Progenitor cell of endocrine pancreas (in vitro differentiated cells): ENCODE data around the gene ENO3. TPM values are rescaled to one million over a fixed set of nuclear protein-coding genes. Genes with fewer than 3 reads are reported as not detected.

Experiments used
- DNase-seq: peaks from one replicate; pipeline ENCODE4 v3.0.0; 2021; ENCODE audit warnings: low spot score; ENCODE audit not compliant: unreplicated experiment
- H3K27ac Mint-ChIP-seq: 2 replicates; pipeline ENCODE4 v1.8.0; 2021; ENCODE audit warnings: mild to moderate bottlenecking, moderate library complexity, mixed read lengths
- H3K27me3 Mint-ChIP-seq: 2 replicates; pipeline ENCODE4 v1.8.0; 2021; ENCODE audit warnings: mixed read lengths
- H3K36me3 Mint-ChIP-seq: 2 replicates; pipeline ENCODE4 v1.8.0; 2022; ENCODE audit warnings: mixed read lengths; ENCODE audit not compliant: insufficient read depth
- H3K4me1 Mint-ChIP-seq: 2 replicates; pipeline ENCODE4 v1.8.0; 2021; ENCODE audit warnings: low read depth, mixed read lengths
- H3K4me3 Mint-ChIP-seq: 2 replicates; pipeline ENCODE4 v1.8.0; 2021; ENCODE audit warnings: low read depth, mild to moderate bottlenecking, moderate library complexity, mixed read lengths
- H3K9me3 Mint-ChIP-seq: 2 replicates; pipeline ENCODE4 v1.8.0; 2021; ENCODE audit warnings: low read depth, mixed read lengths
- CTCF ChIP-seq: fragments of 200-600 bp; sonication (generic); IDR thresholded peaks from one replicate; pipeline ENCODE4 v1.5.0; 2021; ENCODE audit warnings: antibody characterized with exemption, mild to moderate bottlenecking; ENCODE audit not compliant: unreplicated experiment
- total RNA-seq: library from RNA; stranded (reverse); gene quantifications from 2 replicates; pipeline ENCODE4 v1.2.1, GENCODE V29; 2021

ENO3 gene
- total RNA-seq, 1 donor from 2014 or later, result 25.8 TPM

DNA sequence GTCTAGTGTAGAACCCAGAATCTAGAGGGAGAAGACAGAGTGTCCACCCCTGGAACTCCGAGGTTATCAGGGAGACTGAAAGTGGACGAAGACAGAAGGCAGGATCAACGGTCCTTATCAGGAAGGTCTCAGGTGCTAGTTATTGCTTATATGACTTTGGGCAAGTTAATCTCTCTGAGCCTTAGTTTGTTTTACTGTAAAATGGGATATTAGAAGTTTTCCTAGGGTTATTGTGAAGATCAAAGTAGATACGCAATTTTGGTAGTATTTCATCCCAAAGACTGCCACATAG, 9.7 kb upstream of the ENO3 start:
- Mint-ChIP-seq H3K27ac (peak overlapping the region; percentile 99), H3K4me1 (peaks cover 28% of the 10 kb centered on the region), H3K36me3 (peaks cover 11% of the 10 kb centered on the region), H3K27me3 (no peaks in the 10 kb centered on the region), H3K4me3 (peak overlapping the region; percentile 85), H3K9me3 (no peaks in the 10 kb centered on the region)
- TF ChIP-seq CTCF, result no peak
- DNase-seq, result no peak

DNA sequence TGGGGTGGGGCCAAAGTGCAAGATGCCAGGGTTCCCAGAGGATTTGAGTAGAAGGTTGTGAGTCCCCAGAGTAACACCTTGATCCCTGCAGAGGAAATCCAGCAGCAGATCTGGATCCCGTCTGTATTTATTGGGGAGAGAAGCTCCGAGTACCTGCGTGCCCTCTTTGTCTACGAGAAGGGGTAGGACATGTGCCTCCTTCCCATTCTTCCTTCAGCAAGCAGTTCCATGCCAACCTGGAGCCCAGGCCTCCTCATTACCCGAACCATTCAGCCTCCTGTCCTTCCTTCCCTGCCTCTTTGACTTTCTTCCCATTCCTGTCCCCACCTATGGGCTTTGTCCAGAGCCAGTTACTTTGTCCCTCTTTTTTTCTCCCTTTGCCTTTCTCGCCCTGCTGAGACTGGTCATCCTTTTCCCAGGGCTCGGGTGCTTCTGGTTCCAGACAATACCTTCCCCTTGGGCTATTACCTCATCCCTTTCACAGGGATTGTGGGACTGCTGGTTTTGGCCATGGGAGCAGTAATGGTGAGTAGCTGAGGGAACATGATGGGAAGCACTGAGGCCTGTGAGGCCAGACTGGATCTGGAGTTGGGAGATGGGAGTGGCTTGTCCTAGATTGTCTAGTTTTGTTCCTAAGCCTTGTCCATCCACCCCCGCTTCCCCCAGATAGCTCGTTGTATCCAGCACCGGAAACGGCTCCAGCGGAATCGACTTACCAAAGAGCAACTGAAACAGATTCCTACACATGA, 8.0 kb upstream of the ENO3 start:
- Mint-ChIP-seq H3K4me3 (peak overlapping the region; percentile 19), H3K27me3 (no peaks in the 10 kb centered on the region), H3K36me3 (peaks cover 9% of the 10 kb centered on the region), H3K9me3 (no peaks in the 10 kb centered on the region), H3K4me1 (peaks cover 37% of the 10 kb centered on the region), H3K27ac (peak overlapping the region; percentile 79)
- DNase-seq, result no peak
- no peak for TF ChIP-seq CTCF

GRCh38 chr17:4944163-4944553, 6.8 kb upstream of the ENO3 start:
- no peak for TF ChIP-seq CTCF
- no peaks in the 10 kb centered on the region for H3K9me3 Mint-ChIP-seq
- H3K4me1 Mint-ChIP-seq, result peaks cover 30% of the 10 kb centered on the region
- H3K27ac Mint-ChIP-seq, result peak overlapping the region; percentile 62
- H3K36me3 Mint-ChIP-seq, result peaks cover 8% of the 10 kb centered on the region
- H3K27me3 Mint-ChIP-seq, result no peaks in the 10 kb centered on the region
- DNase-seq, result no peak
- no peak overlapping the region for H3K4me3 Mint-ChIP-seq

- H3K4me1 Mint-ChIP-seq, result peaks cover 28% of the 10 kb centered on the region
- DNase-seq, result no peak
- no peaks in the 10 kb centered on the region for H3K27me3 Mint-ChIP-seq
- peak overlapping the region; percentile 26 for H3K27ac Mint-ChIP-seq
- H3K36me3 Mint-ChIP-seq, result peaks cover 8% of the 10 kb centered on the region
- no peak overlapping the region for H3K4me3 Mint-ChIP-seq
- TF ChIP-seq CTCF, result no peak
- H3K9me3 Mint-ChIP-seq, result no peaks in the 10 kb centered on the region
Measured at GRCh38 chr17:4944554-4945175, 6.3 kb upstream of the ENO3 start.

GRCh38 chr17:4945176-4945943, 5.6 kb upstream of the ENO3 start:
- Mint-ChIP-seq H3K4me1 (peaks cover 29% of the 10 kb centered on the region), H3K9me3 (no peaks in the 10 kb centered on the region), H3K27me3 (no peaks in the 10 kb centered on the region), H3K4me3 (peak overlapping the region; percentile 55), H3K27ac (peak overlapping the region; percentile 73), H3K36me3 (peaks cover 8% of the 10 kb centered on the region)
- no peak for DNase-seq
- TF ChIP-seq CTCF, result no peak
